HepG2 (cell line): ENCODE measurements around the gene UBQLN4.

Experiments
- CBX5 ChIP-seq: sonication (generic); formaldehyde crosslinking; IDR thresholded peaks from 2 replicates; pipeline ENCODE4 v1.4.0; 2020; ENCODE audit warnings: missing genetic modification reagents, borderline replicate concordance
- RFX5 ChIP-seq: IDR thresholded peaks from 2 replicates; pipeline ENCODE4 v1.6.1; 2011; ENCODE audit warnings: low read depth, low read length, improper control_type of control experiment
- ZBTB7A ChIP-seq: sonication (generic); formaldehyde crosslinking; IDR thresholded peaks from 2 replicates; pipeline ENCODE4 v1.8.0; 2022; ENCODE audit warnings: mild to moderate bottlenecking, missing genetic modification reagents
- ZNF766 ChIP-seq: sonication (generic); formaldehyde crosslinking; IDR thresholded peaks from 2 replicates; pipeline ENCODE4 v1.5.0; 2020; ENCODE audit warnings: missing genetic modification reagents, borderline replicate concordance
- TF ChIP-seq, protein P1 (sequence below): sonication (generic); formaldehyde crosslinking; IDR thresholded peaks from 2 replicates; pipeline ENCODE4 v1.8.1; 2023; ENCODE audit warnings: missing genetic modification reagents, inconsistent platforms, borderline replicate concordance
- TF ChIP-seq, protein P2 (sequence below): sonication (generic); formaldehyde crosslinking; IDR thresholded peaks from 2 replicates; pipeline ENCODE4 v1.5.0; 2020; ENCODE audit warnings: mild to moderate bottlenecking, missing genetic modification reagents, moderate library complexity

DNA sequence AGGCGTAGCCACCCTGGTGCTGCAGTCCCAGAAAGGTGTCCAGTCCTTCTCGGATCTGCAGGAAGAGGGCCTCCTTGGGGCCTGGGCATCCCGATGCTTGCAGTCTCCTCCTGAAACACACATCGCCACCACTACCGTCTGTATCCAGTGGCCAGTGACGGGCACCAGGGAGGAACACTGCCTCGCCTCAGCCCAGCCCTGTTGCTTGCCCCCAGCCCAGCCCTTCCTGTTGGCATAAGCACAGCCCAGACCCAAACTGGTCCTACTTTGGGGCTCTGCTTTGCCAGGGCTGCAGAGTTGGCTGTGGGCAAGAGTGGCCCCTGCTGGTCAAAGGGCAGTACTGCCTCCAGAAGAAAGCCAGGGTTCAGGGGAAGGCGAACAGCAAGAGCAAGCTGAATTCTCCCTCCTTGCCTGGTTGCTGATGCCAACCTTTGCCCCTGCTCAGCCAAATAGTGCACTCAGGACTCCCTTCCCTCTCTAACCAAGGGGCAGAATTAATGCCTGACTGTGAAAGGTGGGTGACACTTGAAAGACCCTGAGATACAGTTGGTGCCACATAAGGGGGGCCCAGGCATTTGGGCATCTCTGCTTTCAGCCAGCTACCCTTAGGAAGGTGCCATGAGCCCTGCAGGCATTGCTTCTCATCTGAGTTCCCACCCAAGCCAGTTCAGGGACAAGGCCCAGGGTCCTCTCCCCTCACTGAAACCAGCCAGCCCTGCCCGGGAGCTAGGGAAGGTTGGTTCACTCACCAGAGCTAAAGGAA is 64.2 kb downstream of the UBQLN4 start:
- TF ChIP-seq, protein P1, sequence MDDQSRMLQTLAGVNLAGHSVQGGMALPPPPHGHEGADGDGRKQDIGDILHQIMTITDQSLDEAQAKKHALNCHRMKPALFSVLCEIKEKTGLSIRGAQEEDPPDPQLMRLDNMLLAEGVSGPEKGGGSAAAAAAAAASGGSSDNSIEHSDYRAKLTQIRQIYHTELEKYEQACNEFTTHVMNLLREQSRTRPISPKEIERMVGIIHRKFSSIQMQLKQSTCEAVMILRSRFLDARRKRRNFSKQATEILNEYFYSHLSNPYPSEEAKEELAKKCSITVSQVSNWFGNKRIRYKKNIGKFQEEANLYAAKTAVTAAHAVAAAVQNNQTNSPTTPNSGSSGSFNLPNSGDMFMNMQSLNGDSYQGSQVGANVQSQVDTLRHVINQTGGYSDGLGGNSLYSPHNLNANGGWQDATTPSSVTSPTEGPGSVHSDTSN (CRISPR knock-in tag): no peak
- TF ChIP-seq ZBTB7A (no peak), CBX5 (CRISPR knock-in tag) (peak; percentile 15; the same call in 1 of the 2 replicates), RFX5 (no peak), ZNF766 (CRISPR knock-in tag) (no peak)
- TF ChIP-seq, protein P2, sequence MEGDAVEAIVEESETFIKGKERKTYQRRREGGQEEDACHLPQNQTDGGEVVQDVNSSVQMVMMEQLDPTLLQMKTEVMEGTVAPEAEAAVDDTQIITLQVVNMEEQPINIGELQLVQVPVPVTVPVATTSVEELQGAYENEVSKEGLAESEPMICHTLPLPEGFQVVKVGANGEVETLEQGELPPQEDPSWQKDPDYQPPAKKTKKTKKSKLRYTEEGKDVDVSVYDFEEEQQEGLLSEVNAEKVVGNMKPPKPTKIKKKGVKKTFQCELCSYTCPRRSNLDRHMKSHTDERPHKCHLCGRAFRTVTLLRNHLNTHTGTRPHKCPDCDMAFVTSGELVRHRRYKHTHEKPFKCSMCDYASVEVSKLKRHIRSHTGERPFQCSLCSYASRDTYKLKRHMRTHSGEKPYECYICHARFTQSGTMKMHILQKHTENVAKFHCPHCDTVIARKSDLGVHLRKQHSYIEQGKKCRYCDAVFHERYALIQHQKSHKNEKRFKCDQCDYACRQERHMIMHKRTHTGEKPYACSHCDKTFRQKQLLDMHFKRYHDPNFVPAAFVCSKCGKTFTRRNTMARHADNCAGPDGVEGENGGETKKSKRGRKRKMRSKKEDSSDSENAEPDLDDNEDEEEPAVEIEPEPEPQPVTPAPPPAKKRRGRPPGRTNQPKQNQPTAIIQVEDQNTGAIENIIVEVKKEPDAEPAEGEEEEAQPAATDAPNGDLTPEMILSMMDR (CRISPR knock-in tag): peak; percentile 99
